ENCODE results near the gene RRP9. TPM values are rescaled to one million over a fixed set of nuclear protein-coding genes. Genes with fewer than 3 reads are reported as not detected.

Gene RRP9
- total RNA-seq, 1 donor from 2014 or later: 32.4 TPM

DNA sequence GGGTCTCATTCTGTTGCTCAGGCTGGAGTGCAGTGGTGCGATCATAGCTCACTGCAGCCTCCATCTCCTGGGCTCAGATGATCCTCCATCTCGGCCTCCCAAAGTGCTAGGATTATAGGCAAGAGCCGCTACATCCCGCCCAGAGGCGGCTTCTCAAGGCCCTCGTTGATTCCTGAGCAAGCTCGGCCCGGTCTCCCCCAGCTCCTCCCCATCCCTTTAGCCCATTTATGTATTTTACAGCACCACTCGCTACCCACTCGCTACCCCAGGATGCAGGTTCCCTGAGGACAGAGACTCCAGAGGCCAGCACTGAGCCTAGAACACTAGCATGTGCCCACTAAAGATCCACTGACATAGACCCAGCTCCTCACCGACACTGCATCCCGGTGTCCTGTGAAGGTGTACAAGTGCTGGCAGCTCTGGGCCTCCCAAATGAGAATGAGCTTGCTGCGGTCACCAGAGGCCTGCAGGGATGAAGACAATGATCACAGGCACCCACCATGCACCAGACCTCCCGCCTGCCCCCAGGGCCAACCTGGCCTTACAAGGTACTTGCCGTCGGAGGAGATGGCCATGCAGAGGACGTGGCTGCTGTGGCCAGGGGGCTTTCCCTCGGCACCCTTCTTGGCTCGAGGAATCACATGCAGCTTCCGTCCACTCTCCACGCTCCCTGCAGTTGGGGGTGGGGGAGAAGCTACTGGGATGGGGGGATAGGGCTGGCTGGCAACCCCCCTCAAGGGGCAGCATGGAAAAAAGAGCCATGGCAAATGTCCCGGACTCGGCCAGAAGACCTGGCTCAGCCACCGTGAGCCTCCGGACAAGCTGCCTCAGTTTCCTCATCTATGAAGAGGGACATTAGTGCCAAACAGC, 5.6 kb downstream of the RRP9 start:
- TF ChIP-seq, protein P1, sequence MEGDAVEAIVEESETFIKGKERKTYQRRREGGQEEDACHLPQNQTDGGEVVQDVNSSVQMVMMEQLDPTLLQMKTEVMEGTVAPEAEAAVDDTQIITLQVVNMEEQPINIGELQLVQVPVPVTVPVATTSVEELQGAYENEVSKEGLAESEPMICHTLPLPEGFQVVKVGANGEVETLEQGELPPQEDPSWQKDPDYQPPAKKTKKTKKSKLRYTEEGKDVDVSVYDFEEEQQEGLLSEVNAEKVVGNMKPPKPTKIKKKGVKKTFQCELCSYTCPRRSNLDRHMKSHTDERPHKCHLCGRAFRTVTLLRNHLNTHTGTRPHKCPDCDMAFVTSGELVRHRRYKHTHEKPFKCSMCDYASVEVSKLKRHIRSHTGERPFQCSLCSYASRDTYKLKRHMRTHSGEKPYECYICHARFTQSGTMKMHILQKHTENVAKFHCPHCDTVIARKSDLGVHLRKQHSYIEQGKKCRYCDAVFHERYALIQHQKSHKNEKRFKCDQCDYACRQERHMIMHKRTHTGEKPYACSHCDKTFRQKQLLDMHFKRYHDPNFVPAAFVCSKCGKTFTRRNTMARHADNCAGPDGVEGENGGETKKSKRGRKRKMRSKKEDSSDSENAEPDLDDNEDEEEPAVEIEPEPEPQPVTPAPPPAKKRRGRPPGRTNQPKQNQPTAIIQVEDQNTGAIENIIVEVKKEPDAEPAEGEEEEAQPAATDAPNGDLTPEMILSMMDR (IDR thresholded peaks at IDR 0.05): no peak
- ATAC-seq (ENCODE audit: low read depth) (no peak), DNase-seq (peak; percentile 12)
- intact Hi-C loops (cut with micrococcal nuclease): no loop called here
- Mint-ChIP-seq H3K9me3 (no peaks in the 10 kb centered on the region), H3K4me3 (no peak overlapping the region), H3K4me1 (peaks cover 22% of the 10 kb centered on the region), H3K27ac (no peak overlapping the region), H3K27me3 (no peaks in the 10 kb centered on the region), H3K36me3 (ENCODE audit: low read depth) (peaks cover 80% of the 10 kb centered on the region)
- CTCF ChIA-PET: interaction anchor here (1.3 kb wide), 1 partner anchor 209 kb away, joined by 3 read pairs; no protein-coding TSS in a partner anchor
- POLR2A ChIA-PET: interaction anchor here (0.5 kb wide), 1 partner anchor 436 kb away, joined by 11 read pairs; the partner anchor contains the start of gene DCAF1

DNA sequence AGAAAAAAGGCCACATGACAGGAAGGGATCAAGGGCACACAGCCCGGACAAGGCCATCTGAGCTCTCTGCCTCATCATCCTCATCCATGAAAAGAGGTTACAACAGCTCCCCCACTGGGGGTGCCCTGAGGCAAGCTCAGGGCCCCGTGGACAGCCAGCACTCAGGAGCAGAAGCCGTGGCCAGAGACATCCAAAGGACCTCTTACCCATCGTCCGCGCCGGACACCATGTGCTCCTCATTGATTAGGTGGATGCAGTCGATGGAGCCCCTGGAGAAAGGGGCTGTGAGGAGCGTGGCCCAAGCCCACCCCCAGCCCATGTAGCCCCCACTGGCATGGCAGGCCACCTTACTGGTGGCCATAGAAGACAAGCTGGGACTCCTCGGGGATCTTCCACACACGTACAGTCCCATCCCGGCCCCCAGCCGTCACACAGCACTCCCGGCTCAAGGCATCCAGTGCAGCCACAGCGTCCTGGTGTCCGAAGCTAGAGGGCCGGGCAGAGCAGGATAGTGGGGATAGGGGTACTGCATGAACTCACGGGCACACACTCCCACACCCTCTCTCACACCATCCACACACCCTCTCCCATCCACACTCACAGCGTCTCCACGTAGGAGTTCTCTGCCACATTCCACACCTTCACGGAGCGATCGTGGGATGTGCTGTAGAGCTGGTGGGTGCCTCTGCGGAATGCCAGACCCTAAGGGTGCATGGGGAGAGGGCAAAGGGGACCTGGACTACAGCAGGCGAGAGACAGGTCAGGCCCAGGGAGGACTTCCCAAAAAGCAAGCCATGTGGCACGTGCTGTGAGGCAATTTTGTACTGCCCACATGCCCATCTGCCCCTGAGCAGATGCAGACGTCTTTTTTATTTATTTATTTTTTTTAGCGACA, 6.5 kb downstream of the RRP9 start:
- H3K27ac Mint-ChIP-seq: no peak overlapping the region
- CTCF ChIA-PET: no interaction called here
- POLR2A ChIA-PET: no interaction called here
- H3K36me3 Mint-ChIP-seq (ENCODE audit: low read depth): peaks cover 80% of the 10 kb centered on the region
- intact Hi-C loops (cut with micrococcal nuclease): no loop called here
- TF ChIP-seq, protein P1 (IDR thresholded peaks at IDR 0.05): no peak
- DNase-seq (peak; percentile 9), ATAC-seq (ENCODE audit: low read depth) (no peak)
- no peaks in the 10 kb centered on the region for H3K27me3 Mint-ChIP-seq
- H3K4me3 Mint-ChIP-seq: no peak overlapping the region
- no peaks in the 10 kb centered on the region for H3K9me3 Mint-ChIP-seq
- peaks cover 13% of the 10 kb centered on the region for H3K4me1 Mint-ChIP-seq

DNA sequence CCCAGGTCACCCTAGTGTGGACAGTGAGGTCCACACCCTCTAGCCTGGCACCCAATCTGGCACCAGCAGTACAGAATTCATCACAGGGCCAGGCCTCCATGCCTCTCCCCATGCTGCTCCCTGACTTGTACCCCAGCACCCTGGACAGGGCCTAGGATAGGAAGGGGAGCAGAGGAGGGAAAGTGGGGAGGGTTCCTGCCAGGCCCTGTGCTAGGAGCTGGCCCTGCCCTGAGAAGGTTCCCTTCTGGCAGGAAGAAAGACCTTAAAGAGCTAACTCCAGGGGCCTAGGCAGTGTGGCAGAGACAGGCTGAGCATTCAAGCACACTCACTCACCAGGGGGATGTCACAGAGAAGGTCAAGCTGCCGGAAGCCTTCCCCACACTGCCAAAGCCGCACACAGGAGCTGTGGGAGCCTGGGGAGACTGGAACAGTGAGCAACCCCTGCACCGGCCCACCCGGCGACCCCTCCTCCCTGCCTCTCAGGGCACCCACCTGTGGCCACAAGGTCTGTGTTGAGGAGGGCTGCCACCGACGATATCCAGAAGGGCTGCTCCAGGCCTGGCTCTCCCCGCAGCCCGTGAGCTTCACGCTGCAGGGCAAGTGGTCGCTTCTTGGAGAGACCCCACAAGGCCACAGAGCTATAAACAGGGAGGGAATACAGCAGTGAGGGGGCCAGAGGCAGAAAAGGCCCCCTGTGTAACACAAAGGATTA, 7.4 kb downstream of the RRP9 start:
- peak; percentile 1 for DNase-seq
- Mint-ChIP-seq H3K4me3 (no peak overlapping the region), H3K36me3 (ENCODE audit: low read depth) (peaks cover 77% of the 10 kb centered on the region), H3K27me3 (no peaks in the 10 kb centered on the region), H3K27ac (peak overlapping the region; percentile 42), H3K9me3 (no peaks in the 10 kb centered on the region), H3K4me1 (peaks cover 4% of the 10 kb centered on the region)
- ChIA-PET CTCF (no interaction called here), POLR2A (no interaction called here)
- ATAC-seq (ENCODE audit: low read depth): no peak
- TF ChIP-seq, protein P1 (IDR thresholded peaks at IDR 0.05): no peak
- intact Hi-C loops (cut with micrococcal nuclease): no loop called here

- CTCF ChIA-PET: no interaction called here
- ATAC-seq (ENCODE audit: low read depth) (no peak), DNase-seq (no peak)
- Mint-ChIP-seq H3K9me3 (no peaks in the 10 kb centered on the region), H3K4me1 (no peaks in the 10 kb centered on the region), H3K4me3 (no peak overlapping the region), H3K36me3 (ENCODE audit: low read depth) (peaks cover 71% of the 10 kb centered on the region), H3K27ac (no peak overlapping the region), H3K27me3 (no peaks in the 10 kb centered on the region)
- intact Hi-C loops (cut with micrococcal nuclease): no loop called here
- POLR2A ChIA-PET: interaction anchor here (1.5 kb wide), 1 partner anchor 8 kb away, joined by 5 read pairs; the partner anchor contains the start of genes PARP3 and RRP9
- TF ChIP-seq, protein P1 (IDR thresholded peaks at IDR 0.05): no peak
Measured at GRCh38 chr3:51933471-51934138, 8.1 kb downstream of the RRP9 start.
